ENCODE measurements around the gene CAPZB.

CAPZB gene

GRCh38 chr1:19385221-19385620, 100.1 kb downstream of the CAPZB start:
- no peak for DNase-seq (ENCODE audit: low read depth in 2 of 2)
- no peak for TF ChIP-seq CTCF (IDR thresholded peaks at IDR 0.05; ENCODE audit: low read depth, low read length)
- H3K4me3 ChIP-seq (replicated peaks in 1 of 2; ENCODE audit: low read depth in 2 of 2, low read length in 2 of 2), result no peak overlapping the region

DNA sequence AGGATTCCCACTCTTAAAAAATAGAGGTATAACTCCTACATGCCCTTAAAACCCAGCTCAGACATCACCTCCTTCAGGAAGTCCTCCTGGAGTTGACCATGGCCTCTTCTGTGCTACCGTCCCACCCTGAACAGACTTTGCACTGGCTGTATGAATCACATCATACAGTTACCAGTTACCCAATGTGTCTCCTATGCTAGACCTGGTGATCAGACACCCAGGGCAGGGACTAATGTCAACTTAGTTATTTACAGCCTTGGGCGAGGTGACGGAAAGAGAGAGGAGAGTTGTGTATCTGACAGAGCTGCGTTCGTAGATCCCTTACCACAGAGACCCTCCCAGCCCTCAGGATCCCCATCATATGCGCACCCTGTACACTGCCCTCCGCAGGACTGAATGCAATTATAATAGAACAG, 100.6 kb downstream of the CAPZB start:
- H3K4me3 ChIP-seq (replicated peaks in 1 of 2; ENCODE audit: low read depth in 2 of 2, low read length in 2 of 2), result no peak overlapping the region
- no peak for TF ChIP-seq CTCF (IDR thresholded peaks at IDR 0.05; ENCODE audit: low read depth, low read length)
- no peak for DNase-seq (ENCODE audit: low read depth in 2 of 2)

DNA sequence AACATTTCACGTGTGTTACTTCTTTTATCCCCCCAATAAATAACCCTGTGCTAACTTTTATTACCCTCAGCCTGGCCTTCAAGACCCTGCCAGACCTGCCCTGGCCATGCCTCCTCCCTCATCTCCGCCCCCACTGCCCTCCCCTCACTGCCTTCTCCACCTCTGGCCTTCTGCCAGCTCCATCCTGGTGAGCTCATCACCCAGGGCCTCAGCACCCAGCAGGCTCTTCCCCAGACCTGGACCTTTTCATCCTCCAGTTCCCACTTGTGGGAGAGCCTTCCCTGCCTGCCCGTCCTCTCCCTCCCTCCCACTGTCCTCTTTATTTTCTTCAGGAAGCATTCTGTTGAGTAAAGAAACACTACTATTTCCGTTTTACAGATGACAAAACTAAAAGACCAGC, 101.2 kb downstream of the CAPZB start:
- no peak overlapping the region for H3K4me3 ChIP-seq (replicated peaks in 1 of 2; ENCODE audit: low read depth in 2 of 2, low read length in 2 of 2)
- DNase-seq (ENCODE audit: low read depth in 2 of 2), result peak; percentile 45 to 61
- no peak for TF ChIP-seq CTCF (IDR thresholded peaks at IDR 0.05; ENCODE audit: low read depth, low read length)

- DNase-seq (ENCODE audit: low read depth in 2 of 2), result no peak
- TF ChIP-seq CTCF (IDR thresholded peaks at IDR 0.05; ENCODE audit: low read depth, low read length), result no peak
- no peak overlapping the region for H3K4me3 ChIP-seq (replicated peaks in 1 of 2; ENCODE audit: low read depth in 2 of 2, low read length in 2 of 2)
These were observed 103.1 kb downstream of the CAPZB start for GRCh38 chr1:19382222-19382621.

DNA sequence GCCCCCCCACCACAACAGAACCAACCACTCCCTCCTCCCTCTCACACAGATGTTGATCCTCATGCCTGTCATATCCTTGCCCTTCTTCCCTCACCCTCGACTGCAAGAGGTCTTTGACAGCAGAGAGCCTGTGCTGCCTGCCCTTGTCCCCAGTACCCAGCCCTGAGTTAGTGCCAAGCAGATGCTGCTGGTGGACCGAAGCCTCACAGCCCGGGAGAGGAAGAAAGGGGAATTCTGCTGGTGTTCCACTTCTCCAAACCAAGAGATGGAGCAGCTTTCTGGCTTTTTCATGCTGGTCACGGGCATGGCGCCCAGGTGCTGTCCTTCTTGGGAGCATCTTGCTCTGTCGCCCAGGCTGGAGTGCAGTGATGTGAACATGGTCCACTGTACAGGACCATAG, 104.1 kb downstream of the CAPZB start:
- H3K4me3 ChIP-seq (replicated peaks in 1 of 2; ENCODE audit: low read depth in 2 of 2, low read length in 2 of 2), result no peak overlapping the region
- no peak for DNase-seq (ENCODE audit: low read depth in 2 of 2)
- TF ChIP-seq CTCF (IDR thresholded peaks at IDR 0.05; ENCODE audit: low read depth, low read length), result no peak

DNA sequence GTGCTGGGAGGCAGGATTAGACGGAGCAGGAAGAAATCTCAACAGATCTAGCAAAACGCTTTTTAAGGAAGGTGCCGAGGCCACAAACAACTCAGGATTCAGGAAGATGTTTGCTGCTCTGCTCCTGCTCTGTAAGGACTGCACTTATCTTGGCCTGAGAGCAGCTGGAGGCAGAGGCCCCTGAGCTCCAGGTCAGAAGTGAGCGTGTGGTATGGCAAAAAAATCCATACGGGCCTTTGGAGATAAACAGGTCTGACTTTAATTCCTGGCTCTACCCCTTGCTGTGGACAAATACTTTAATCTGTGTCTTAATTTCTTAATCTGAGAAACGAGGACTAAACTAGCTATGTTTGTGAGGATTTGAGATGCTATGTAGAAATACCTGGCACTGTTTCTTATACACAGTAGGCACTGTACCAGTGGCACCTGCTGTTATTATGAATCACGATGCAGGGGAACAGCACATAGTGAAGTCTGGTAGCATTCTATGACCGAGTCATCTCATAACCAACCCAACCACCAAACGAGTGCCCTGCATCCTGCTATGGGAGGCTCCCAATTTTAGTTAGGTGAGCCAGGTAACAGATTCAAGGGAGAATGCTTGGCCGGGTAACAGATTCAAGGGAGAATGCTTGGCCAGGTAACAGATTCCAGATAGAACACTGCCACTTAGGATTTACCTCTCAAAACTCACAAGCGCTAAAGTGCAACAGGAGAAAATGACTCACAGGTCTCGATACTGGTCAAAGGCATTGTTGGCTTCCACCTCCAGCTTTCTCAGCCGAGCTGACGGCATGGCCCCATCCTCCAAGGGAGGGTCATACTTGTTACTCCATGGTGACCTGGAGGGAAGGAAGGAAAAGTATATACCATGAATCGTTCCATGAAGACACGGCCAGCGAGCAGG, 107.3 kb downstream of the CAPZB start:
- no peak for TF ChIP-seq CTCF (IDR thresholded peaks at IDR 0.05; ENCODE audit: low read depth, low read length)
- H3K4me3 ChIP-seq (replicated peaks in 1 of 2; ENCODE audit: low read depth in 2 of 2, low read length in 2 of 2), result no peak overlapping the region
- DNase-seq (ENCODE audit: low read depth in 2 of 2), result no peak

All from cardiac fibroblast (primary cell).